GM23338 (cell line): ENCODE results near the gene COX4I2. TPM values are rescaled to one million over a fixed set of nuclear protein-coding genes. Genes with fewer than 3 reads are reported as not detected.
"Not testable (repeated sequence)": the region's sequence is repeated elsewhere in the genome, so short reads cannot be mapped to it uniquely, and the experiment has no call there.

Source experiments
- ATAC-seq: fragments of 200-7000 bp; cut with Tn5 transposase; 3 replicates; pipeline ENCODE4 v1.9.1; 2020
- DNase-seq: peaks from one replicate; pipeline ENCODE4 v3.0.0-alpha.2; 2015; ENCODE audit warnings: low spot score
- H2AFZ ChIP-seq: fragments of 200-600 bp; sonication (generic); 2 replicates; pipeline ENCODE4 v1.8.0; 2016; ENCODE audit warnings: antibody characterized with exemption, mild to moderate bottlenecking, moderate library complexity
- H3F3A ChIP-seq: fragments of 200-600 bp; sonication (generic); replicated peaks from 2 replicates; pipeline ENCODE4 v1.8.0; 2017; ENCODE audit warnings: antibody characterized with exemption, mixed run types, low read depth
- H3K27ac ChIP-seq: fragments of 200-600 bp; sonication (generic); 2 replicates; pipeline ENCODE4 v1.6.1; 2016; ENCODE audit warnings: low read depth
- H3K27me3 ChIP-seq: fragments of 200-600 bp; sonication (generic); 2 replicates; pipeline ENCODE4 v1.8.0; 2016; ENCODE audit warnings: mild to moderate bottlenecking, mixed run types, moderate library complexity; ENCODE audit not compliant: insufficient read depth
- H3K36me3 ChIP-seq: fragments of 200-600 bp; sonication (generic); 2 replicates; pipeline ENCODE4 v1.8.0; 2016; ENCODE audit warnings: mild to moderate bottlenecking; ENCODE audit not compliant: insufficient read depth
- H3K4me1 ChIP-seq: fragments of 200-600 bp; sonication (generic); 2 replicates; pipeline ENCODE4 v1.8.0; 2016; ENCODE audit warnings: mild to moderate bottlenecking, moderate library complexity; ENCODE audit not compliant: insufficient read depth
- H3K4me2 ChIP-seq: fragments of 200-600 bp; sonication (generic); 2 replicates; pipeline ENCODE4 v1.7.1; 2017; ENCODE audit warnings: mixed run types
- H3K4me3 ChIP-seq: fragments of 200-600 bp; sonication (generic); 2 replicates; pipeline ENCODE4 v1.6.1; 2016; ENCODE audit warnings: mixed run types
- H3K79me2 ChIP-seq: fragments of 200-600 bp; sonication (generic); replicated peaks from 2 replicates; pipeline ENCODE4 v1.8.0; 2017; ENCODE audit warnings: mild to moderate bottlenecking; ENCODE audit not compliant: insufficient read depth
- H3K9me2 ChIP-seq: fragments of 200-600 bp; sonication (generic); 2 replicates; pipeline ENCODE4 v1.8.0; 2017; ENCODE audit not compliant: insufficient read depth
- H4K20me1 ChIP-seq: fragments of 200-600 bp; sonication (generic); replicated peaks from 2 replicates; pipeline ENCODE4 v1.8.0; 2017; ENCODE audit warnings: mild to moderate bottlenecking; ENCODE audit not compliant: insufficient read depth
- H3K27ac Mint-ChIP-seq: 2 replicates; pipeline ENCODE4 v1.8.0; 2020; ENCODE audit warnings: inconsistent platforms, mild to moderate bottlenecking, moderate library complexity, mixed read lengths
- H3K27me3 Mint-ChIP-seq: 3 replicates; pipeline ENCODE4 v1.8.0; 2022; ENCODE audit warnings: low read depth, mild to moderate bottlenecking, moderate library complexity, mixed read lengths, inconsistent platforms; ENCODE audit not compliant: insufficient read depth, poor library complexity
- H3K36me3 Mint-ChIP-seq: 3 replicates; pipeline ENCODE4 v1.8.0; 2021; ENCODE audit warnings: low read depth, mild to moderate bottlenecking, inconsistent platforms, moderate library complexity, mixed read lengths
- H3K4me1 Mint-ChIP-seq: 3 replicates; pipeline ENCODE4 v1.8.0; 2020; ENCODE audit warnings: mild to moderate bottlenecking, inconsistent platforms, mixed read lengths
- H3K4me3 Mint-ChIP-seq: 3 replicates; pipeline ENCODE4 v1.8.0; 2021; ENCODE audit warnings: moderate library complexity, mild to moderate bottlenecking, inconsistent platforms, mixed read lengths
- H3K9me3 Mint-ChIP-seq: 3 replicates; pipeline ENCODE4 v1.8.0; 2020; ENCODE audit warnings: moderate library complexity, mild to moderate bottlenecking, inconsistent platforms, mixed read lengths
- CREB1 ChIP-seq: fragments of 250-450 bp; sonication (Bioruptor Pico); IDR thresholded peaks from 2 replicates; pipeline ENCODE4 v1.5.0; 2020; ENCODE audit warnings: low read depth, mild to moderate bottlenecking, moderate library complexity
- EZH2 ChIP-seq: fragments of 200-600 bp; sonication (generic); IDR thresholded peaks from one replicate; pipeline ENCODE4 v1.8.0; 2017; ENCODE audit warnings: antibody characterized with exemption, mild to moderate bottlenecking, low read depth; ENCODE audit not compliant: unreplicated experiment
- polyA plus RNA-seq: library from polyadenylated mRNA; unstranded; fragments of >200 nt; fragmentation: Nextera tagmentation; extraction: Ambion mirVana; gene quantifications from 2 replicates; pipeline ENCODE4 v1.2.1, GENCODE V29; 2016
- total RNA-seq: library from RNA; depleted of rRNA; stranded (reverse); fragments of >200 nt; shearing (Covaris generic); gene quantifications from 2 replicates; pipeline ENCODE4 v1.2.3, GENCODE V29; 2014
- TF ChIP-seq, protein P1 (sequence below), 2 experiments: fragments of 200-600 bp in 1 of 2; sonication (generic) in 1 of 2; conservative IDR thresholded peaks; 2 replicates each; pipeline versions ENCODE4 v1.5.1 to v1.6.1; 2016 to 2017; ENCODE audit warnings: antibody characterized with exemption in 2 of 2, low read depth in 2 of 2, mild to moderate bottlenecking in 2 of 2, moderate library complexity in 1 of 2
- TF ChIP-seq, protein P2 (sequence below): fragments of 250-450 bp; sonication (Bioruptor Pico); IDR thresholded peaks from 2 replicates; pipeline ENCODE4 v1.5.0; 2020; ENCODE audit warnings: mild to moderate bottlenecking, moderate library complexity

The COX4I2 gene
- total and polyA plus RNA-seq, 2 experiments from 2014 or later: 0.63 TPM; not detected in 1

DNA sequence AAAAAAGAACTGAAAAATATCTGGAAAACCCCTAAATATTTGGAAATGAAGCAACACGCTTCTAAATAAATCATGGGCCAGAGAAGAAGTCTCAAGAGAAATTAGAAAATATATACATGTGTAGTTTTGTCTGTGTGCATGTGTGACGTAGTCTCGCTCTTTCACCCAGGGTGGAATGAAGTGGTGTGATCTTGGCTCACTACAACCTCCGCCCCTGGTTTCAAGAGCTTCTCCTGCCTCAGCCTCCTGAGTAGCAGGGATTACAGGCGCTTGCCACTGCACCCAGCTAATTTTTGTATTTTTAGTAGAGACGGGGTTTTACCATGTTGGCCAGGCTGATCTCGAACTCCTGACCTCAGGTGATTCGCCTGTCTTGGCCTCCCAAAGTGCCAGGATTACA lies 11.2 kb upstream of the COX4I2 start:
- not testable (repeated sequence) for H3K4me2 ChIP-seq, H4K20me1 ChIP-seq, H3K4me3 ChIP-seq, H3F3A ChIP-seq, H3K9me3 Mint-ChIP-seq, ATAC-seq, H3K79me2 ChIP-seq, H3K36me3 ChIP-seq, H3K4me1 Mint-ChIP-seq, H3K27ac ChIP-seq, H3K4me1 ChIP-seq, H3K36me3 Mint-ChIP-seq, H3K4me3 Mint-ChIP-seq, H3K27me3 ChIP-seq, DNase-seq, H3K27ac Mint-ChIP-seq, H3K9me2 ChIP-seq
- H2AFZ ChIP-seq: peak overlapping the region; percentile 18; the same call in 1 of the 2 replicates
- H3K27me3 Mint-ChIP-seq: peaks cover 20% of the 10 kb centered on the region

DNA sequence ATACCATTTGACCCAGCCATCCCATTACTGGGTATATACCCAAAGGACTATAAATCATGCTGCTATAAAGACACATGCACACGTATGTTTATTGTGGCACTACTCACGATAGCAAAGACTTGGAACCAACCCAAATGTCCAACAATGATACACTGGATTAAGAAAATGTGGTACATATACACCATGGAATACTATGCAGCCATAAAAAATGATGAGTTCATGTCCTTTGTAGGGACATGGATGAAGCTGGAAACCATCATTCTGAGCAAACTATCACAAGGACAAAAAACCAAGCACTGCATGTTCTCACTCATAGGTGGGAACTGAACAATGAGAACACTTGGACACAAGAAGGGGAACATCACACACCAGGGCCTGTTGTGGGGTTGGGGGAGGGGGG lies 9.7 kb upstream of the COX4I2 start:
- not testable (repeated sequence) for H3K36me3 ChIP-seq, H3K27ac Mint-ChIP-seq, H3K4me2 ChIP-seq, H2AFZ ChIP-seq, H3K27me3 ChIP-seq, H3K36me3 Mint-ChIP-seq, H3K9me2 ChIP-seq, H3F3A ChIP-seq, H3K4me3 ChIP-seq, ATAC-seq, H3K4me1 Mint-ChIP-seq, H3K4me1 ChIP-seq, DNase-seq, H4K20me1 ChIP-seq, H3K79me2 ChIP-seq, H3K4me3 Mint-ChIP-seq, H3K9me3 Mint-ChIP-seq, H3K27ac ChIP-seq
- H3K27me3 Mint-ChIP-seq: peaks cover 20% of the 10 kb centered on the region

DNA sequence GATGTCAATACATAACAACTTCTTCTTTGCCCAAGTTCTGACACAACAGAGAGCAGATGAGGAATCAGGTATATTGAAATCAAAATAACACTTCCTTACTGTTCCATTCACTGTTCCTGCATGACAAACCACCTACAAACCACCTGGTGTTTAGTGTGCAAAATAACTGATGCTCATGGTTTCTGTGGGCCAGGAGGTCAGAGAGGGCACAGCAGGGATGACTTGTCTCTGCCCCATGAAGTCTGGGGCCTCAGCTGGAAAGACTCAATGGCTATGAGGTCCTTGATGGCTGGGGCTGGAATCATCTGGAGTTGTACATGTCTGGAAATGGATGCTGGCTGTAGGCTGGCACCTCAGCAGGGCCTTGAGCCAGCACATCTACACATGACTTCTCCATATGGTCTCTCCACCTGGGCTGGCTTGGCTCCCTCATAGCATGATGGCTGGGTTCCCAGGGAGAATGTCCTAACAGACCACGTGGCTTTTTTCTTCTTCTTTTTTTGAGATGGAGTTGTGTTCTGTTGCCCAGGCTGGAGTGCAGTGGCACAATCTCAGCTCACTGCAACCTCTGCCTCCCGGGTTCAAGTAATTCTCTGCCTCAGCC lies 7.4 kb upstream of the COX4I2 start:
- peaks cover 18% of the 10 kb centered on the region for H3K27me3 Mint-ChIP-seq
- ATAC-seq: no peak
- Histone ChIP-seq H3K4me2 (no peak overlapping the region), H3K36me3 (no peaks in the 10 kb centered on the region), H3K9me2 (0 out of 2 replicates have a peak, but pooled peaks cover 6% of the 10 kb centered on the region), H3K4me3 (no peak overlapping the region), H3K4me1 (no peaks in the 10 kb centered on the region), H3K27ac (no peak overlapping the region), H3F3A (peaks cover 11% of the 10 kb centered on the region), H2AFZ (no peak overlapping the region), H4K20me1 (no peaks in the 10 kb centered on the region), H3K27me3 (0 out of 2 replicates have a peak, but pooled peaks cover 2% of the 10 kb centered on the region), H3K79me2 (no peaks in the 10 kb centered on the region)
- TF ChIP-seq, protein P1, sequence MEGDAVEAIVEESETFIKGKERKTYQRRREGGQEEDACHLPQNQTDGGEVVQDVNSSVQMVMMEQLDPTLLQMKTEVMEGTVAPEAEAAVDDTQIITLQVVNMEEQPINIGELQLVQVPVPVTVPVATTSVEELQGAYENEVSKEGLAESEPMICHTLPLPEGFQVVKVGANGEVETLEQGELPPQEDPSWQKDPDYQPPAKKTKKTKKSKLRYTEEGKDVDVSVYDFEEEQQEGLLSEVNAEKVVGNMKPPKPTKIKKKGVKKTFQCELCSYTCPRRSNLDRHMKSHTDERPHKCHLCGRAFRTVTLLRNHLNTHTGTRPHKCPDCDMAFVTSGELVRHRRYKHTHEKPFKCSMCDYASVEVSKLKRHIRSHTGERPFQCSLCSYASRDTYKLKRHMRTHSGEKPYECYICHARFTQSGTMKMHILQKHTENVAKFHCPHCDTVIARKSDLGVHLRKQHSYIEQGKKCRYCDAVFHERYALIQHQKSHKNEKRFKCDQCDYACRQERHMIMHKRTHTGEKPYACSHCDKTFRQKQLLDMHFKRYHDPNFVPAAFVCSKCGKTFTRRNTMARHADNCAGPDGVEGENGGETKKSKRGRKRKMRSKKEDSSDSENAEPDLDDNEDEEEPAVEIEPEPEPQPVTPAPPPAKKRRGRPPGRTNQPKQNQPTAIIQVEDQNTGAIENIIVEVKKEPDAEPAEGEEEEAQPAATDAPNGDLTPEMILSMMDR (conservative IDR thresholded peaks at IDR 0.05; ENCODE audit: low read depth in 2 of 2): no peak
- TF ChIP-seq EZH2 (no peak), CREB1 (CRISPR knock-in tag) (no peak)
- TF ChIP-seq, protein P2, sequence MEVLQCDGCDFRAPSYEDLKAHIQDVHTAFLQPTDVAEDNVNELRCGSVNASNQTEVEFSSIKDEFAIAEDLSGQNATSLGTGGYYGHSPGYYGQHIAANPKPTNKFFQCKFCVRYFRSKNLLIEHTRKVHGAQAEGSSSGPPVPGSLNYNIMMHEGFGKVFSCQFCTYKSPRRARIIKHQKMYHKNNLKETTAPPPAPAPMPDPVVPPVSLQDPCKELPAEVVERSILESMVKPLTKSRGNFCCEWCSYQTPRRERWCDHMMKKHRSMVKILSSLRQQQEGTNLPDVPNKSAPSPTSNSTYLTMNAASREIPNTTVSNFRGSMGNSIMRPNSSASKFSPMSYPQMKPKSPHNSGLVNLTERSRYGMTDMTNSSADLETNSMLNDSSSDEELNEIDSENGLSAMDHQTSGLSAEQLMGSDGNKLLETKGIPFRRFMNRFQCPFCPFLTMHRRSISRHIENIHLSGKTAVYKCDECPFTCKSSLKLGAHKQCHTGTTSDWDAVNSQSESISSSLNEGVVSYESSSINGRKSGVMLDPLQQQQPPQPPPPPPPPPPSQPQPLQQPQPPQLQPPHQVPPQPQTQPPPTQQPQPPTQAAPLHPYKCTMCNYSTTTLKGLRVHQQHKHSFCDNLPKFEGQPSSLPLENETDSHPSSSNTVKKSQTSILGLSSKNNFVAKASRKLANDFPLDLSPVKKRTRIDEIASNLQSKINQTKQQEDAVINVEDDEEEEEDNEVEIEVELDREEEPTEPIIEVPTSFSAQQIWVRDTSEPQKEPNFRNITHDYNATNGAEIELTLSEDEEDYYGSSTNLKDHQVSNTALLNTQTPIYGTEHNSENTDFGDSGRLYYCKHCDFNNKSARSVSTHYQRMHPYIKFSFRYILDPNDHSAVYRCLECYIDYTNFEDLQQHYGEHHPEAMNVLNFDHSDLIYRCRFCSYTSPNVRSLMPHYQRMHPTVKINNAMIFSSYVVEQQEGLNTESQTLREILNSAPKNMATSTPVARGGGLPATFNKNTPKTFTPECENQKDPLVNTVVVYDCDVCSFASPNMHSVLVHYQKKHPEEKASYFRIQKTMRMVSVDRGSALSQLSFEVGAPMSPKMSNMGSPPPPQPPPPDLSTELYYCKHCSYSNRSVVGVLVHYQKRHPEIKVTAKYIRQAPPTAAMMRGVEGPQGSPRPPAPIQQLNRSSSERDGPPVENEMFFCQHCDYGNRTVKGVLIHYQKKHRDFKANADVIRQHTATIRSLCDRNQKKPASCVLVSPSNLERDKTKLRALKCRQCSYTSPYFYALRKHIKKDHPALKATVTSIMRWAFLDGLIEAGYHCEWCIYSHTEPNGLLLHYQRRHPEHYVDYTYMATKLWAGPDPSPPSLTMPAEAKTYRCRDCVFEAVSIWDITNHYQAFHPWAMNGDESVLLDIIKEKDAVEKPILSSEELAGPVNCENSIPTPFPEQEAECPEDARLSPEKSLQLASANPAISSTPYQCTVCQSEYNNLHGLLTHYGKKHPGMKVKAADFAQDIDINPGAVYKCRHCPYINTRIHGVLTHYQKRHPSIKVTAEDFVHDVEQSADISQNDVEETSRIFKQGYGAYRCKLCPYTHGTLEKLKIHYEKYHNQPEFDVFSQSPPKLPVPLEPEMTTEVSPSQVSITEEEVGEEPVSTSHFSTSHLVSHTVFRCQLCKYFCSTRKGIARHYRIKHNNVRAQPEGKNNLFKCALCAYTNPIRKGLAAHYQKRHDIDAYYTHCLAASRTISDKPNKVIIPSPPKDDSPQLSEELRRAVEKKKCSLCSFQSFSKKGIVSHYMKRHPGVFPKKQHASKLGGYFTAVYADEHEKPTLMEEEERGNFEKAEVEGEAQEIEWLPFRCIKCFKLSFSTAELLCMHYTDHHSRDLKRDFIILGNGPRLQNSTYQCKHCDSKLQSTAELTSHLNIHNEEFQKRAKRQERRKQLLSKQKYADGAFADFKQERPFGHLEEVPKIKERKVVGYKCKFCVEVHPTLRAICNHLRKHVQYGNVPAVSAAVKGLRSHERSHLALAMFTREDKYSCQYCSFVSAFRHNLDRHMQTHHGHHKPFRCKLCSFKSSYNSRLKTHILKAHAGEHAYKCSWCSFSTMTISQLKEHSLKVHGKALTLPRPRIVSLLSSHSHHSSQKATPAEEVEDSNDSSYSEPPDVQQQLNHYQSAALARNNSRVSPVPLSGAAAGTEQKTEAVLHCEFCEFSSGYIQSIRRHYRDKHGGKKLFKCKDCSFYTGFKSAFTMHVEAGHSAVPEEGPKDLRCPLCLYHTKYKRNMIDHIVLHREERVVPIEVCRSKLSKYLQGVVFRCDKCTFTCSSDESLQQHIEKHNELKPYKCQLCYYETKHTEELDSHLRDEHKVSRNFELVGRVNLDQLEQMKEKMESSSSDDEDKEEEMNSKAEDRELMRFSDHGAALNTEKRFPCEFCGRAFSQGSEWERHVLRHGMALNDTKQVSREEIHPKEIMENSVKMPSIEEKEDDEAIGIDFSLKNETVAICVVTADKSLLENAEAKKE (CRISPR knock-in tag): no peak
- H3K27ac Mint-ChIP-seq: no peak overlapping the region
- no peaks in the 10 kb centered on the region for H3K4me1 Mint-ChIP-seq
- no peak overlapping the region for H3K4me3 Mint-ChIP-seq
- peaks cover 3% of the 10 kb centered on the region; the same call in 1 of the 3 replicates for H3K9me3 Mint-ChIP-seq
- H3K36me3 Mint-ChIP-seq: no peaks in the 10 kb centered on the region
- no peak for DNase-seq
